Stimulated activated naive CD8-positive, alpha-beta T cell treated with anti-CD3 and anti-CD28 coated beads, Interleukin-15, Interleukin-2, amounts not matched to agents 100 ng/mL and 50 ng/mL, for 24 hours (primary cell): ENCODE measurements around the gene HIRA.

Experiments
- H3K27ac Mint-ChIP-seq: one replicate; pipeline ENCODE4 v1.8.0; 2021; ENCODE audit warnings: mild to moderate bottlenecking, mixed read lengths
- H3K27me3 Mint-ChIP-seq: one replicate; pipeline ENCODE4 v1.8.0; 2021; ENCODE audit warnings: mixed read lengths
- H3K36me3 Mint-ChIP-seq: one replicate; pipeline ENCODE4 v1.8.0; 2021; ENCODE audit warnings: low read depth, mixed read lengths
- H3K4me1 Mint-ChIP-seq: one replicate; pipeline ENCODE4 v1.8.0; 2021; ENCODE audit warnings: low read depth, mixed read lengths
- H3K4me3 Mint-ChIP-seq: one replicate; pipeline ENCODE4 v1.8.0; 2021; ENCODE audit warnings: mild to moderate bottlenecking, mixed read lengths
- H3K9me3 Mint-ChIP-seq: one replicate; pipeline ENCODE4 v1.8.0; 2021; ENCODE audit warnings: mixed read lengths

Gene HIRA

GRCh38 chr22:19303785-19304184 is 127.7 kb downstream of the HIRA start:
- H3K27me3 Mint-ChIP-seq = no peaks in the 10 kb centered on the region

GRCh38 chr22:19295733-19296132 is 135.8 kb downstream of the HIRA start:
- Mint-ChIP-seq H3K4me1 (peaks cover 10% of the 10 kb centered on the region), H3K4me3 (no peak overlapping the region)

More at GRCh38 chr22:19303785-19304184, 127.7 kb downstream of the HIRA start:
- Mint-ChIP-seq H3K9me3 (no peaks in the 10 kb centered on the region), H3K4me1 (no peaks in the 10 kb centered on the region), H3K27ac (no peak overlapping the region), H3K36me3 (no peaks in the 10 kb centered on the region), H3K4me3 (no peak overlapping the region)

GRCh38 chr22:19292458-19293230 is 138.9 kb downstream of the HIRA start:
- peaks cover 30% of the 10 kb centered on the region for H3K27me3 Mint-ChIP-seq
- H3K4me1 Mint-ChIP-seq = peaks cover 26% of the 10 kb centered on the region
- peak overlapping the region; percentile 90 for H3K4me3 Mint-ChIP-seq
- no peaks in the 10 kb centered on the region for H3K36me3 Mint-ChIP-seq
- peak overlapping the region; percentile 60 for H3K27ac Mint-ChIP-seq
- no peaks in the 10 kb centered on the region for H3K9me3 Mint-ChIP-seq

More at GRCh38 chr22:19295733-19296132, 135.8 kb downstream of the HIRA start:
- Mint-ChIP-seq H3K27me3 (peaks cover 3% of the 10 kb centered on the region), H3K27ac (no peak overlapping the region), H3K9me3 (no peaks in the 10 kb centered on the region), H3K36me3 (no peaks in the 10 kb centered on the region)

- Mint-ChIP-seq H3K4me1 (peaks cover 26% of the 10 kb centered on the region), H3K9me3 (no peaks in the 10 kb centered on the region), H3K36me3 (no peaks in the 10 kb centered on the region), H3K4me3 (peak within 1 kb of the TSS; percentile 90), H3K27me3 (peaks cover 38% of the 10 kb centered on the region), H3K27ac (peak within 1 kb of the TSS; percentile 60)
Measured at GRCh38 chr22:19291580-19292457, 139.7 kb downstream of the HIRA start, which contains the start of gene CLTCL1. CLTCL1 (minus strand) TSS chr22:19291719; CDS start chr22:19291641, 78 bp downstream.

- Mint-ChIP-seq H3K27me3 (peaks cover 42% of the 10 kb centered on the region), H3K4me1 (peaks cover 26% of the 10 kb centered on the region), H3K27ac (no peak overlapping the region), H3K4me3 (peak overlapping the region; percentile 76), H3K9me3 (no peaks in the 10 kb centered on the region), H3K36me3 (no peaks in the 10 kb centered on the region)
Measured at GRCh38 chr22:19291218-19291579, 140.3 kb downstream of the HIRA start.

- Mint-ChIP-seq H3K27me3 (peaks cover 42% of the 10 kb centered on the region), H3K36me3 (no peaks in the 10 kb centered on the region), H3K9me3 (no peaks in the 10 kb centered on the region), H3K4me1 (peaks cover 26% of the 10 kb centered on the region), H3K4me3 (peak overlapping the region; percentile 76), H3K27ac (no peak overlapping the region)
Measured at GRCh38 chr22:19290400-19291217, 140.9 kb downstream of the HIRA start.

GRCh38 chr22:19289475-19290161 is 141.9 kb downstream of the HIRA start:
- Mint-ChIP-seq H3K27ac (no peak overlapping the region), H3K36me3 (no peaks in the 10 kb centered on the region), H3K27me3 (peaks cover 42% of the 10 kb centered on the region), H3K4me3 (no peak overlapping the region), H3K4me1 (peaks cover 26% of the 10 kb centered on the region), H3K9me3 (no peaks in the 10 kb centered on the region)

GRCh38 chr22:19287889-19288288 is 143.6 kb downstream of the HIRA start:
- Mint-ChIP-seq H3K4me3 (no peak overlapping the region), H3K9me3 (no peaks in the 10 kb centered on the region), H3K36me3 (no peaks in the 10 kb centered on the region), H3K4me1 (peaks cover 26% of the 10 kb centered on the region), H3K27ac (no peak overlapping the region), H3K27me3 (peaks cover 42% of the 10 kb centered on the region)

GRCh38 chr22:19287076-19287707 is 144.3 kb downstream of the HIRA start:
- H3K4me3 Mint-ChIP-seq = no peak overlapping the region
- H3K36me3 Mint-ChIP-seq = no peaks in the 10 kb centered on the region
- peaks cover 42% of the 10 kb centered on the region for H3K27me3 Mint-ChIP-seq
- H3K9me3 Mint-ChIP-seq = no peaks in the 10 kb centered on the region
- H3K4me1 Mint-ChIP-seq = peaks cover 23% of the 10 kb centered on the region
- no peak overlapping the region for H3K27ac Mint-ChIP-seq

GRCh38 chr22:19285831-19286230 is 145.7 kb downstream of the HIRA start:
- no peaks in the 10 kb centered on the region for H3K36me3 Mint-ChIP-seq
- peaks cover 17% of the 10 kb centered on the region for H3K4me1 Mint-ChIP-seq
- H3K27me3 Mint-ChIP-seq = peaks cover 40% of the 10 kb centered on the region
- H3K27ac Mint-ChIP-seq = no peak overlapping the region
- no peaks in the 10 kb centered on the region for H3K9me3 Mint-ChIP-seq
- H3K4me3 Mint-ChIP-seq = no peak overlapping the region
